Raji (cell line): ENCODE measurements around the gene PBX4.

Experiments used
- POLR2A ChIP-seq: IDR thresholded peaks from 2 replicates; pipeline ENCODE4 v1.6.1; 2011; ENCODE audit warnings: low read depth, low read length, control low read depth; ENCODE audit not compliant: insufficient read depth

Gene PBX4

DNA sequence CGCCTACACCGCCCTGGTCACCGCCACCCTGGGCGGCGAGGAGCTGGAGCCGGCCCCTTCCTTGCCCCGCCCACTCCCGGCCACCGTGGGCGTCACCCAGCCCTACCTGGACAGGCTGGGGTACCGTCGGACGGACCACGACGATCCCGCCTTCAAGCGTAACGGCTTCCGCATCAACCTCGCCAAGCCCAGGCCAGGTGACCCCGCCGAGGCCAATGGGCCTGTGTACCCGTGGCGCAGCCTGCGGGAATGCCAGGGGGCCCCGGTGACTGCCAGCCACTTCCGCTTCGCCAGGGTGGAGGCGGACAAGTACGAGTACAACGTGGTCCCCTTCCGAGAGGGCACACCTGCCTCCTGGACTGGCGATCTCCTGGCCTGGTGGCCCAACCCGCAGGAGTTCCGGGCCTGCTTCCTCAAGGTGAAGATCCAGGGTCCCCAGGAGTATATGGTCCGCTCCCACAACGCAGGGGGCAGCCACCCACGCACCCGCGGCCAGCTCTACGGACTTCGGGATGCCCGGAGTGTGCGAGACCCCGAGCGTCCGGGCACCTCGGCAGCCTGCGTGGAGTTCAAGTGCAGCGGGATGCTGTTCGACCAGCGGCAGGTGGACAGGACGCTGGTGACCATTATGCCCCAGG lies 73.4 kb downstream of the PBX4 start:
- TF ChIP-seq POLR2A = no peak

GRCh38 chr19:19544257-19544953 lies 74.1 kb downstream of the PBX4 start:
- no peak for TF ChIP-seq POLR2A

DNA sequence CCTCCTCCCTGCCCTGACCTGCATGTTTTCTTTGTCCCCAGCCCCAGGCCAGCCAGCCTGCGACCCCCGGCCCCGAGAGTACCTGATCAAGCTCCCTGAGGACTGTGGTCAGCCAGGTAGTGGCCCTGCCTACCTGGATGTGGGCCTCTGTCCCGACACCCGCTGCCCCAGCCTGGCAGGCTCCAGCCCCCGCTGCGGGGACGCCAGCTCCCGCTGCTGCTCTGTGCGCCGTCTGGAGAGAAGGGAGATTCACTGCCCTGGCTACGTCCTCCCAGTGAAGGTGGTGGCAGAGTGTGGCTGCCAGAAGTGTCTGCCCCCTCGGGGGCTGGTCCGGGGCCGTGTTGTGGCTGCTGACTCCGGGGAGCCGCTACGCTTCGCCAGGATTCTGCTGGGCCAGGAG lies 74.8 kb downstream of the PBX4 start:
- no peak for TF ChIP-seq POLR2A

DNA sequence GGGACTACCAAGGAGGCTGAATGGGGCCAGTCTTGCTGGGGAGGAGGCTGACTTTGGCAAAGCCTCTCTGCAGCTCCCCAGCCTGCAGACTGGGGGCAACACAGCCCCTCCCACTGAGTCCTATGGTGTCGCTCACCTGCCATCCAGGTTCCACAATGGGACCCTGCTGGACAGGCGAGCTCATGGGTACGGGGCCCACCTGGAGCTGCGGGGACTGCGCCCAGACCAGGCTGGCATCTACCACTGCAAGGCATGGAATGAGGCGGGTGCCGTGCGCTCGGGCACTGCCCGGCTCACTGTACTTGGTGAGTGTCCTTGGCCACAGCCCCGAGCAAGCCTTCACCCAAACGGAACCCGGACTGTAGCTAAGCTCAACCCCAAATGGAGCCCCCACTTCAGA lies 75.4 kb downstream of the PBX4 start:
- TF ChIP-seq POLR2A = no peak

DNA sequence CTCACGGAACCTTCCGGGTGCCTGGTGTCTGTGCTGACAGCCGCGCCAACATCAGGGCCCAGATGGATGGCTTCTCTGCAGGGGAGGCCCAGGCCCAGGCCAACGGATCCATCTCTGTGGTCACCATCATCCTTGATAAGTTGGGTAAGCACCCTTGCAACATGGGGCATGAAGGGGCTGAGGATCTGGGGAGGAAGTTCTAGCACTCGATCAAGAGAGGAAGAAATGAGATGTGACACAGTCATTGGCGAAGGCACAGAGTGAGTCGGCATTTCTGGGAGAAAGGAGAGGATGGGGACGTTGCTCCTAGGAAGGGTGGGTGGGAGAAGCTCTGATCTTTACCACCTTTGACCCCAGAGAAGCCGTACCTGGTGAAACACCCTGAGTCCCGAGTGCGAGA lies 76.0 kb downstream of the PBX4 start:
- no peak for TF ChIP-seq POLR2A

GRCh38 chr19:19541616-19542015 lies 76.9 kb downstream of the PBX4 start:
- no peak for TF ChIP-seq POLR2A

DNA sequence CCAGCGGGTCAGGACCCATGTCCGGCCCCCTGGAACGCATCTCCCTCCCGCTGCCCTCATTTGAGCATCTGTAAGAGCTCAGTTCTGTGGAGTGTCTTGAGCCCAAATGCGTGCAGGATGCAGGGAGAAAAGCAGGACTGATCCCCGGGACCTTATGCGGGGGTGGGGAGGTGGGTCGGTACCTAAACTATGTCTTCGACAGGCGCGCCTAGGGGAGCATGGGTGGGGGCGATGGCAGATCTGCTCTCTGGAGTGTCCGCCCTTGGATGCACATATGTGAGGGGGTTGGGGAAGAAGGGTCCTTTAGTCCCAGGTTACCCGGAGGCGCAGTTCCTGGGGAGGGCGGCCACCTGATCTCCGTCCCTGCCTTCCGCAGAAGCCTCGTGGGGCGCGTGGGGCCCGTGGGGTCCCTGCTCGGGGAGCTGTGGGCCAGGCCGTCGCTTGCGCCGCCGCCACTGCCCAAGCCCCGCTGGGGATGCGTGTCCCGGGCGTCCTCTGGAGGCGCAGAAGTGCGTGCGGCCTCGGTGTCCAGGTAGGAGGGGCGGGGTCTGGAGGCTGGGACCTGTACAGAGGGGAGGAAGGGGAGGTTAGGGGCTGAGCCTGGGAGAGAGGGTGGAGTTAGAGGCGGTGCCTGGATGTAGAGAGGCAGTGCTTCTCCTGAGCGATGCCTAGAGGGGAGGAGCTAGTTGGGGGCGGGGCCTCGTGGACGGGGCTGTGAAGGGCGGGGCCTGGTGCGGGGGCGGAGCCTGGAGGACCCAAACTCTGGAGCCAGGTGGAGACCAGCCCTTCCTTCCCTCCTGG lies 77.6 kb downstream of the PBX4 start:
- TF ChIP-seq POLR2A = no peak

GRCh38 chr19:19540064-19540714 lies 78.3 kb downstream of the PBX4 start:
- no peak for TF ChIP-seq POLR2A

DNA sequence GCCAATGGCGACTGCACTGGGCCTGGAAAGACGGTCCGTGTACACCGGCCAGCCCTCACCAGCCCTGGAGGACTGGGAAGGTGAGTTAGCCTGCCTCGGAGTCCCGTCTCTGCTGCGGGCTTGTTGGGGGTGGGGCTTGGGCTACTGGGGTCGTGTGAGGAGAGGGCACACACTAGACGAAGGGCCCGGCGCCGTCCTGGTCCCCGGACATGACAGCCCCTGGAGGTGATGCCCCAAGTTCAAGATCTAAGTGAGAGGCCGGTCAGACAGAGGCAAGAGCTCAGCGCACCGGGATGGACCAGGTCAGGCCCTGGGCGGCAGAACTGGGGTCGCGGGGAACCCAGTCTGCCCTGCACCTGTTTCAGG lies 78.8 kb downstream of the PBX4 start:
- TF ChIP-seq POLR2A = no peak

- TF ChIP-seq POLR2A = no peak
These were observed 79.7 kb downstream of the PBX4 start for GRCh38 chr19:19538785-19539166.

GRCh38 chr19:19538061-19538784 lies 80.3 kb downstream of the PBX4 start, which contains the start of gene CILP2:
Gene CILP2, plus strand, starts transcription at chr19:19538265. Its CDS starts 85 bp downstream, at chr19:19538350.
- no peak for TF ChIP-seq POLR2A

GRCh38 chr19:19537075-19538048 lies 81.1 kb downstream of the PBX4 start:
- no peak for TF ChIP-seq POLR2A

- no peak for TF ChIP-seq POLR2A
These were observed 82.9 kb downstream of the PBX4 start for GRCh38 chr19:19535311-19536191.
